Mammary epithelial cell (primary cell): ENCODE data around the gene CCDC88C.

ENCODE experiments used
- EZH2 ChIP-seq: IDR thresholded peaks from 2 replicates; pipeline ENCODE4 v1.6.1; 2012; ENCODE audit warnings: low read length, inconsistent platforms, borderline replicate concordance
- TF ChIP-seq, protein P1 (sequence below), 2 donors: IDR thresholded peaks in 1 of 2; conservative IDR thresholded peaks in 1 of 2; 2 replicates each; pipeline ENCODE4 v1.5.1; 2011 to 2012; ENCODE audit warnings: inconsistent platforms in 2 of 2, low read length in 2 of 2, mild to moderate bottlenecking in 2 of 2, control low read depth in 1 of 2, low read depth in 1 of 2; ENCODE audit not compliant: insufficient read depth in 1 of 2; ENCODE audit errors: extremely low read depth in 1 of 2

DNA sequence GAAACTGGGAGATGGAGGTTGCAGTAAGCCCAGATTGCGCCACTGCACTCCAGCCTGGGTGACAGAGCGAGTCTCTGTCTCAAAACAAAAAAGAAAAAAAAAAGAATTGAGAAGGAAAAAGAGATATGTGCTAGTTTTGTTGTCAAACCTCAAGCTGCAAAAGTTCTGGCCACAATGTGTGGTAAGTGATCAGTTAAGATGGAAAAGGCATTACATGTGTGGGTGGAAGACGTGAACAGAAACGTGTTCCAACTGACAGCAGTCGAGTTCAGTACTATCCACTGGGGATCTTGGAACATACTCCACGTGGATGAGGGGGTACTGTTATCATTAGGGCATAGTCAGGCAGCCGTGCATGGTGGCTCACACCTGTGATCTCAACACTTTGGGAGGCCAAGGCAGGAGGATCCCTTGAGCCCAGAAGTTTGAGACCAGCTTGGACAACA lies 190.4 kb downstream of the CCDC88C start:
- TF ChIP-seq EZH2, result no peak
- TF ChIP-seq, protein P1, sequence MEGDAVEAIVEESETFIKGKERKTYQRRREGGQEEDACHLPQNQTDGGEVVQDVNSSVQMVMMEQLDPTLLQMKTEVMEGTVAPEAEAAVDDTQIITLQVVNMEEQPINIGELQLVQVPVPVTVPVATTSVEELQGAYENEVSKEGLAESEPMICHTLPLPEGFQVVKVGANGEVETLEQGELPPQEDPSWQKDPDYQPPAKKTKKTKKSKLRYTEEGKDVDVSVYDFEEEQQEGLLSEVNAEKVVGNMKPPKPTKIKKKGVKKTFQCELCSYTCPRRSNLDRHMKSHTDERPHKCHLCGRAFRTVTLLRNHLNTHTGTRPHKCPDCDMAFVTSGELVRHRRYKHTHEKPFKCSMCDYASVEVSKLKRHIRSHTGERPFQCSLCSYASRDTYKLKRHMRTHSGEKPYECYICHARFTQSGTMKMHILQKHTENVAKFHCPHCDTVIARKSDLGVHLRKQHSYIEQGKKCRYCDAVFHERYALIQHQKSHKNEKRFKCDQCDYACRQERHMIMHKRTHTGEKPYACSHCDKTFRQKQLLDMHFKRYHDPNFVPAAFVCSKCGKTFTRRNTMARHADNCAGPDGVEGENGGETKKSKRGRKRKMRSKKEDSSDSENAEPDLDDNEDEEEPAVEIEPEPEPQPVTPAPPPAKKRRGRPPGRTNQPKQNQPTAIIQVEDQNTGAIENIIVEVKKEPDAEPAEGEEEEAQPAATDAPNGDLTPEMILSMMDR (conservative IDR thresholded peaks at IDR 0.05 in 1 of 2, IDR thresholded peaks at IDR 0.05 in 1 of 2; ENCODE audit: extremely low read depth in 1 of 2, insufficient read depth in 1 of 2, low read depth in 1 of 2, low read length in 2 of 2), result no peak
